NCI-H187 treated with DMSO at 0.1 percent for 48 hours (cell line): ENCODE data around the gene HBA1.
"Not testable (repeated sequence)": the region's sequence is repeated elsewhere in the genome, so short reads cannot be mapped to it uniquely, and the experiment has no call there.

Experiments
- DNase-seq: peaks from one replicate; lab custom pipeline; 2025; lab: John Stamatoyannopoulos, UW

HBA1 gene

GRCh38 chr16:160242-160641 lies 16.2 kb upstream of the HBA1 start:
- not testable (repeated sequence) for DNase-seq

- no peak for DNase-seq
Observed at GRCh38 chr16:160691-161190, 15.7 kb upstream of the HBA1 start.

- no peak for DNase-seq
Observed at GRCh38 chr16:162271-162991, 14.0 kb upstream of the HBA1 start.

- DNase-seq, result not testable (repeated sequence)
Observed at GRCh38 chr16:163139-163538, 13.3 kb upstream of the HBA1 start.

GRCh38 chr16:163696-164095 lies 12.8 kb upstream of the HBA1 start:
- DNase-seq, result not testable (repeated sequence)

- not testable (repeated sequence) for DNase-seq
Observed at GRCh38 chr16:164134-164823, 12.2 kb upstream of the HBA1 start.

GRCh38 chr16:164827-165538 lies 11.5 kb upstream of the HBA1 start:
- DNase-seq, result no peak

GRCh38 chr16:165539-166374 lies 10.7 kb upstream of the HBA1 start, which contains the start of gene HBM:
TSS of gene HBM (plus strand) at chr16:165978. CDS start at chr16:165998, 20 bp downstream.
- no peak for DNase-seq

GRCh38 chr16:166375-167121 lies 9.9 kb upstream of the HBA1 start:
- DNase-seq, result no peak

GRCh38 chr16:167122-167690 lies 9.3 kb upstream of the HBA1 start:
- DNase-seq, result no peak

GRCh38 chr16:168424-168823 lies 8.1 kb upstream of the HBA1 start:
- DNase-seq, result no peak

GRCh38 chr16:169014-169413 lies 7.5 kb upstream of the HBA1 start:
- no peak for DNase-seq

GRCh38 chr16:170088-170507 lies 6.4 kb upstream of the HBA1 start:
- not testable (repeated sequence) for DNase-seq

- DNase-seq, result no peak
Observed at GRCh38 chr16:170788-171187, 5.7 kb upstream of the HBA1 start.

- not testable (repeated sequence) for DNase-seq
Observed at GRCh38 chr16:172374-172941, 4.0 kb upstream of the HBA1 start, which contains the start of gene HBA2. TSS of gene HBA2 (plus strand) at chr16:172876. CDS start at chr16:172913, 37 bp downstream.

- DNase-seq, result not testable (repeated sequence)
Observed at GRCh38 chr16:173211-173854, 3.1 kb upstream of the HBA1 start.

GRCh38 chr16:173928-174769 lies 2.3 kb upstream of the HBA1 start:
- DNase-seq, result not testable (repeated sequence)
